ENCODE measurements around the gene LRRC61.
A peak's percentile ranks its signal among the peaks of the same experiment; 100 is the strongest.

The LRRC61 gene

DNA sequence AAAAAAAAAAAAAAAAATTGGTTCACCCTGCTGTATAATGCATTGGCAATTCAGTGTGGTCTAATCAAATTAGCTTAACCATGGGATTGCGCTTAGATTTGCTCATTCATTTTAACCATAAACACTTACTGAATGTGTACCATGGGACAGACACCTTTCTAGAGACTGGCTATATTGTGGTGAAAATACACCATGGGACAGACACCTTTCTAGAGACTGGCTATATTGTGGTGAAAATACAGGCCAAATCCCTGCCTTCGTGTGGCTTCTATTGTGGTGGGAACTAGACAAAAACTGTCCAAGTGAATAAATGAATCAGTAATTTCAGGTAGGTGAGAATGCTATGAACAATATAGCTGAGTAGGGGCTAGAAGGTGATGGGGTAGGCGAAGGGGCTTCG lies 35.3 kb downstream of the LRRC61 start:
- DNase-seq: no peak

DNA sequence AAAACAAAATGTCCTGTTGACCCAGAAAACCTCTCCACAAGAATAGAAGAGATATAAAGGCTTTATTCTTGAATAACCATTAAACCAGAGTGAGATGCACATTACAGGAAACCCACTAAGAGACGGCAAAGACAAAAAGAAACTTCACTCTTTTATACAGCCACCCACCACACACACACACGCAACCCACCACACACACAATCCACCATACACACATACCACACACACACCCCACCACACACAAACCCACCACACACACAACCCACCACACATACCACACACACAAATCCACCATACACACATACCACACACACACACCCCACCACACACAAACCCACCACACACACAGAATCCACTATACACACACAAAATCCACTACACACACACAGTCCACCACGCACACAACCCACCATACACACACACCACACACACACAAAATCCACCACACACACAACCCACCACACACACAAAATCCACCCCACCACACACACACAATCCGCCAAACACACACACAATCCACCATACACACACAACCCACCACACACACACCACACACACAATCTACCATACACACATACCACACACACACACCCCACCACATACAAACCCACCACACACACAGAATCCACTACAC lies 36.0 kb downstream of the LRRC61 start:
- DNase-seq: no peak

DNA sequence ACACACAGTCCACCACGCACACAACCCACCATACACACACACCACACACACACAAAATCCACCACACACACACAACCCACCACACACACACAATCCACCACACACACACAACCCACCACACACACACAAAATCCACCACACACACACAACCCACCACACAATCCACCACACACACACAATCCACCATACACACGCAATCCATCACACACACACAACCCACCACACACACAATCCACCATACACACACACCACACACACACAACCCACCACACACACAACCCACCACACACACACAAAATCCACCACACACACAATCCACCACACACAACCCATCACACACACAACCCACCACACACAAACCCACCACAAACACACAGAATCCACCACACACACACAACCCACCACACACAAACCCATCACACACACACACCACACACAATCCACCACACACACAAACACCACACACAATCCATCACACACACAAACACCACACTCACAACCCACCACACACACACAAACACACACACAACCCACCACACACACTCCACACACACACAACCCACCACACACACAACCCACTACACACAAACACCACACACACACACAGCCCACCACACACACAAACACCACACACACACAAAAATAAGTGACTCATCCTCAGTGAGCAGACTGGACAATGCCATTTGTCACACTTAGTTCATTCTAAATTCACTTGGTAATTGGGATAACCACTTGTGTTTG lies 36.6 kb downstream of the LRRC61 start:
- no peak for DNase-seq

DNA sequence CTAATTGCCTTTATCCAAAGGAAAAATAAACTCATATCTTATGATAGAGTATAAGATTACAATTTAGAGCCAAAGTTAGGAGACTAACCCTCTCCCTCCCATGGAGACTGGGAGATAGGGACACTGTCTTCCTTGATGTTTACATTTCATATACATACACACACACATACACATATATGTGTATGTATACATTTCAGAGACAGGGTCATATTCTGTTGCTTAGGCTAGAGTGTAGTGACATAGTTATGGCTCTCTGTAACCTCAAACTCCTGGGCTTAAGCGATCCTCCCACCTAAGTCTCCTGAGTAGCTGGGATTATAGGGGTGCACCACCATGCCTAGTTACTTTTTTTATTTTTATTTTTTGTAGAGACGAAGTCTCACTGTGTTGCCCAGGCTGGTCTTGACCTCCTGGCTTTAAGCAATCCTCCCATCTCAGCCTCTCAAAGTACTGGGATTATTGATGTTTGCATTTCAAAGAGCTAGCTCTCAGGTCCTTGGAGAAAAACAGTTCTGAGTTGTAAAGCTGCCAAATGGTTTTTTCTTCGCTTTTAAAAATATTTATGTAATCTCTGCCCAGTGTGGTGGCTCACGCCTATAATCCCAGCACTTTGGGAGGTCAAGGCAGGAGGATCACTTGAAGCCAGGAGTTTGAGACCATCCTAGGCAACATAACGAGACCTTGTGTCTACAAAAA lies 37.4 kb downstream of the LRRC61 start:
- DNase-seq: no peak

DNA sequence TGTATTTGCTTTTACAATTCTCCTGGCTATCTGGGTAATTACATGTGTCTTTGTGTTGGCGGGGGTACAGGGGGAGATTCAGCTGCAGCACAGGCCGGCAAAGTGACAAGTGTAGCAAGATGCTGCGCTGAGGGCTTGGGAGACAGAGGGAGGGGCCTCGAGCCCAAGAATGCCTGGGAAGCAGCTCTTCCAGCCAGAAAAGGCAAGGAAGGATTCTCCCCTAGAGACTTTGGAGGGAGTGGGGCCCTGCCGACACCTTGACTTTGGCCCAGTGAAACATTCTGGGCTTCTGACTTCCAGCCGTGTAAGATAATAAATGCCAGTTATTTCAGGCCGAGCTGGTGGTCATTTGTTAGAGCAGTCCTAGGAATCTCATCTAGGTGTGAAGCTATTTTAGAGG lies 38.2 kb downstream of the LRRC61 start:
- no peak for DNase-seq

DNA sequence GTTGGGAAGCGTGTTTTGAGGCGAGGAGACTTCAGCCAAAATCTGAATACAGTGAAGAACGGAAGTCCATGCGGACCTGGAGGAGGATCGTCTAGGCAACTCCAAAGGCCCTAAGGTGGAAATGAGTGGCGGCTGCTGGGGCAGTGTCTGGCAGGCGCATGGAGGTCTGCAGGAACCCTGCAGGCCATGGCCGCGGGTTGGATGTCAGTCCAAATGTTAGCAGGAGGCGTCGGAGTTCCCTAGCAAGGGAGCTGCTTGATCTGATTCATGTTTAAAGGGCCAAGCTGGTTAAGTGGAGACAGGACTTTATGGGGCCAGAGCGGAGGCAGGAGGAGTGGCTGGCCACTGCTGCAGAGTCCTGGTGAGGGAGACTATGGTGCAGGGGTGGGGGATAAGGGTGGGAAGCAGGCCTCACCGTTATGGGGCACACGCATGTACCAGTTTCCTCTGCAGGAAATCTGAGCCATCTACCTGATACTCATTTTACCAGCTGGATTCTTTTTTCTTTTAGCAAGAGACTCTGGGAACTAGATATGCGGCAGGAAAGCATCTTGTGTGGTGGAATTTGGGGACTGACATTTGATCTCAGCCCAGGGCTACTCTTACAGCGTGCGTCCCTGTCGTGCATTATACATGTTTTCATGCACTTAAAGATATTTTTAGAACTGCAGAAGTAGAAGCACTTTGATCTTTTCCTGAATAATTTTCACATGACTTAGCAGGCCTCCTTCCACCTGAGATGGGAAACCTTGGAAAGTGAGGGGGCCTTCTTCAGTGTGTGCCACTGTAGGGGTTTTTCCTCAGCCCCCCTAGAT lies 38.9 kb downstream of the LRRC61 start:
- no peak for DNase-seq

DNA sequence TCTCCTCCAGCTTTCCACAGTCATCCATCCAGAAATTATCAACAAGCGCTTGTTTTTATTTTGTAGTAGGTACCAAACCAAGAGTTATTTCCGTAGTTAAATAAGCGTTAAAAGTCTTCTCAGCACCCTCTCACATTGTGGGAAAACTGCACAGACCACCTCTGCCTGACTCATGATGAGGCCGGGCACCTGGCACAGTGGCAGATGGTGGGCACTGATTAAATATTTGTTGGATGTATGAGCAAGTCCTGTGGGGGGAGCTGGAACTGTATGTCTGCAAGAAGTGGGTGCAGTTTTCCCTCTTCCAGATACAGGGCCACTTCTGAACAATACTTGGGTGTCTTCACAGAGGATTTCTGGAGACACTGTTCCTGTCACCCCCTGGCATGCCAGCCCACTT lies 40.2 kb downstream of the LRRC61 start:
- DNase-seq: no peak

DNA sequence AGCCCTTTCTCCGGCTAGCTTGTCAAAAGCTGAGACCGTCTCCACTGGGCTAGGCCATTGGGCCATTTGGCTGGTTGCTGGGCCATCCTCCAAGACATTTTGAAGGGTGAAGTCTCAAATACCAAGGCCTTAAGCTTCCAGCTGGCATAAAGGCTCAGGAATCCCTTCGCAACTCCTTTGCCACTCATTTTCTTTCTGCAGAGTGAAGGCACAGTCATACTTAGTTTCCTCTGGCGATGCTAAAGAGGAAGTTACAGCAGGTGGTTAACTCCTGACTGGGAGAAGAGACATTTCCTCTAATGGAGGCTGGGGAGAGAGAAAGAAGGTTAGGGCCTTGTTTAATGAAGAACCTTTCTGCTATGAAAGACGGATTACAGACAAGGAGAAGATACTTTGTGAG lies 40.7 kb downstream of the LRRC61 start:
- no peak for DNase-seq

DNA sequence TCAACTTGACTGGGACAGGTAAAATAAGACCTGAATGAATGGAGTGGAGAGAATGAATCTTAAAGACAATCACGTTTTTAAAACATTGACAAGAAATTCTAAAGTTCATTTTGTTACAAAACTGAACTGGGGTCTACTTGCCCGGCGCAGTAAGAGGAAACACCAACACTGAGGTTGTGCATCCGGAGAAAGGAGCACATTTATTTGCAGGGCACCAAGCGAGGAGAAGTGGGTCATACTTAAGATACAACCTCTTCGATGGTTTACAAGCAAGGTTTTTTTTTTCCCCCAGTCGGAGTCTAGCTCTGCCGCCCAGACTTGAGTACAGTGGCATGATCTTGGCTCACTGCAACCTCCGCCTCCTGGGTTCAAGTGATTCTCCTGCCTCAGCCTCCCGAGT lies 42.0 kb downstream of the LRRC61 start:
- no peak for DNase-seq

DNA sequence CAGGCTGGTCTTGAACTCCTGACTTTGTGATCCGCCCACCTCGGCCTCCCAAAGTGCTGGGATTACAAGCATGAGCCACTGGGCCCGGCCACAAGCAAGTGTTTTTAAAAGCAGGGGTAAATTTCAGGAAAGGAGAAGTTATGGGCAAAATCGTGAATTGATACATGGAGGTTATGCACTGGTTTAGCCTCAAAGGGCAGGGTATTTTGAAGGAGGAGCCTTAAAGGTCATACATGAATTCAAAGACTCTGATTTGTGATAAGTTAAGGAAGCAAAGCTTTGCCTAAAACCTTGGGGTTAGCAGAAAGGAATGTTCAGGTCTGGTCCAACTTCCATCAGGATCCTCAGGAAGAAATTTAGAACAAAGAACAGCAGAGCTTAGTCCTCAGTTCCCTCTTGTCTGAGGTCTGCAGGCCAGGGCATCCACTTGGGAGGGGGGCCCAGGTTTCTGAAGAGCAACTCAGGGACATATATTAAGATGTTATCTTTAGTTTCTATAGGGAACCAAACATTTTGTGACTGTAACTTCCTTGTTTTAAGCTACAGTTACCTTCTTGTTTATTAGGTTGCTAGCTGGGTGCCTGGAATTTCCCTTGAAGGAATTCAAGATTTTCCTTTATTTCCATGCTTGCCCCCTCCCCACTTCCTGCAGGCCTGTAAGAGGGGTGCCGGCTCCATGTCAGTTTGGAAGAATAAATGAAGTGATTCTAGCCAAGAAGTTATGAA lies 42.7 kb downstream of the LRRC61 start:
- no peak for DNase-seq

DNA sequence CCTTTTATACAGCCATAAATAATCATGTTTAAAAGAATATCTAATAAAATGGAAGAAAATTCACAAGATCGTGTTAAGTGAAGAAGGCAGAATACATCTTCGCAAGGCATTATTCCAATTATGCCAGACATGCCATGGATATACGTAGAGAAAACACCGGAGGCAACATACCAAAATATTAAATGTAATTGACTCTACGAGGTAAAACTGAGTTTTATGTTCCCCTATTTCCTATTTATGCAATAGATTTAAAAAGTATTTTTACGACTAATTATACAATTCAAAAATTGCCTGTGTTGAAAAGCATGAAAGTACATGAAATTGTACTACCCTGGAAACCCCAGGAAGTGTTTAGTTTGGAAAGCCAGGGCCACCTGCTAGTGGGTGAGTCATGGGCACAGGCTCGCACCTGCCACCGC lies 44.5 kb downstream of the LRRC61 start:
- no peak for DNase-seq

DNA sequence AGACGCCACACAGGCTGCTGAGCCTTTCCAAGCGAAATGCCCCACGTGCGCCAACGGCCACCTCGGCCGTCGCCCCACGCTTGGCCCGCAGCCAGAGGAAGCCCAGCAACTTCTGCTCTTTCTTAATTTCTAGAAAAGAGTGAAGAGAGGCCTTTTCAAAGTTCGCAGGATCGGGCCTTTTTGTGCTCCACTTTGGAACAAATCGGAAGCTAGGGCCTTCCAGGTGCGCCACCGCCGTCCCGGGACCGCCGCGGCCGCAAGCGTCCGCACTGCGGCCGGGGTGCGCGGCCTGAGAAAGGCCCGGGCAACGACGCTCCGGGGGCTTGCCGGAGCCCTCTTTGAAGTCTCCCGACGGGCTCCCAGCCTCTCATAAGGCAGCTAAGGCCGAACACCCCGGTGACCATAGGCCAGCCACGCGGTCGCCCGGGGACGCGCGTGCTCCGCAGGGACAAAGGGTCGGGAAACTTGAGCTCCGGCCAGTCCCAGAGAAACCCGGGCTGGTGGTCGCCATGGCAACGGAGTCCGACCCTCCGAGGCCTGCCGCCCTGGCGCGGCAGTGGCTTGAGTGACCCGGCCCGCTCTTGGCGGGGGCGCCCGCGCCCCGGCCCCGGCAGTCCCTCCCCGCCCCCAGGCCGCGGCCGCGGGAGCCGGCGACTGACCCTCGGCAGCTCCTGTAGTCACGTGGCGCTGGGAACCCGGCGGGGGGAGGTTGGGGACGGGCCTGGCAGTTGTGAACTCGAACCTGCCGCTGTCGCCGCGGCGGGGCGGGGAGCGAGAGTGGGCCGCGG lies 45.1 kb downstream of the LRRC61 start, which contains the start of gene REPIN1:
TSS of gene REPIN1 (plus strand) at position 727 of the 788 bp plus-strand sequence. CDS start 890 bp downstream, outside the sequence.
- peak; percentile 81 for DNase-seq

DNA sequence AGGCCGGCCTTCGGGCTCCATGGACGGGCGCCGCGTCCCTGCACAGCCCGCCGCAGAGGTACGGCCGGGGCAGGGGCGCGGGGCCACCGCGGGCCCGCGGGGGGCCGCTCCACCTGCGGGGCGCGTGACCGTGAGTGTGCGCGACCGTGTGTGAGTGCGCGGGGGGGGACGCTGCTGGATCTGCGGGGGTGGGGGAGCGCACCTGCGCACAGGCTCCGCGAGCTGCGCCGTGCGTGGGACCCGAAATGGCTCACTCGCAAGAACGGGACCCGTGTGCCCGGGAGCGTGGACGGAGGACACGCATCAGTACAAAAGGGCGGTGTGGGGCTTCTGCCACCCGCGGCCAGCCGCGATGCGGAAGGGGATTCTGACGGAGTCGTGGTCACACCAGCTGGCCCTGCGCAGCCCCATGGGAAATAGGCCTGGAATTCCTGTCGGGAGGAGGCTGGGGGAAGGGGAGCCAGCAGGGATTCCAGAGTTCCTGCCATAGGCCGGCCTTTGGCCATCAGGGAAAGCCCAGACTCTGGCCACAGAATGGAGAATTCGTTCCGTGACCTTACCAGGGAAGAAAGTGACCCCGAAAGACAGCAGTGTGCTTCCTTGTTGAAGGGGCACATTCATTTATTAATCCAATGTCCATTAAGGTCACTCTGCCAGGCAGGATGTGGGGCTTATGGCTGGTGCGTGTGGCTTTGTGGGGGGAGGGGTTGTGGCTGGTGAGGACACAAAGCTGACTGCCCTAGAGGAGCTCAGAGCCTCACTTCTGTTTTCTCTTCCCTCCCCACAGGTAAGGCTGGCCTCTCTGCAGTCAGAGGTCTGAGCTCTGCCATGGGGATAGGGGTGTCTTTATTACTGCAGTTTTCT lies 46.0 kb downstream of the LRRC61 start:
- peak; percentile 64 for DNase-seq

DNA sequence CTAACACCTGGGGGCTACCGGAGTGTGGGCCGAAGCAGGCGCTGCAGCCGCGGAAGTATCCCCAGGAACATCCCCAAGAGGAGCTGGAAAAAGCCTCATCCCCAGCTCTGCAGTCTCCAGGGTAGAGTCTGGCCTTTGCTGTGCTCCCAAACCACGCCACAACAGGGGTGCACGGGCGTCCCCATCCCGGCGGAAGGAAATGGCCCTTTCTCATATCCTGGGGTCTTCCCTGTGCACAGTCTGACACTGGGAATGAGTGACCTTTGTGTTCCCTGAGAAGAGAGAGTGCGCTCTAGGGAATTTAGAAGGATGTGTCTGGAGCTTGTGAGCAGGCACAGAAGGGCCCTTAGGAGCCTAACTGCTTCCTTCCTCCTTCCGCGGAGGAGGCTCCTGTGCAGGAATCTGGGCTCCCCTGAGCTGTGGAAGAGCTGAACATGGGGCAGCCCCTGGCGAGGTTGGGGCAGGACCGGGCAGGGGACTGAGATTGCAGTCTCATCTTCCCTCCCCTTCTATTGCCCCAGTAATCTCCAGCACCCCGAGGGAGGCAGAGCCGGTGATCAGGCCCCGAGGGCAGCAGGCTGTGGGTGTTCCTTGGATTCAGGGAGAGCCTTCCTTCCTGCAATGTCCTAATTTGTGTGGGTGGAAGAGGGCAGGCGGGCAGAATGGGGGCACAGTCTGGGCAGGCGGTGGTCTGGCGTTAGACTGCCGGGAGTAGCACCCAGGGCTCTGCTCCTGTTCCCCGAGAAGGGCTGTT lies 46.8 kb downstream of the LRRC61 start:
- DNase-seq: no peak

DNA sequence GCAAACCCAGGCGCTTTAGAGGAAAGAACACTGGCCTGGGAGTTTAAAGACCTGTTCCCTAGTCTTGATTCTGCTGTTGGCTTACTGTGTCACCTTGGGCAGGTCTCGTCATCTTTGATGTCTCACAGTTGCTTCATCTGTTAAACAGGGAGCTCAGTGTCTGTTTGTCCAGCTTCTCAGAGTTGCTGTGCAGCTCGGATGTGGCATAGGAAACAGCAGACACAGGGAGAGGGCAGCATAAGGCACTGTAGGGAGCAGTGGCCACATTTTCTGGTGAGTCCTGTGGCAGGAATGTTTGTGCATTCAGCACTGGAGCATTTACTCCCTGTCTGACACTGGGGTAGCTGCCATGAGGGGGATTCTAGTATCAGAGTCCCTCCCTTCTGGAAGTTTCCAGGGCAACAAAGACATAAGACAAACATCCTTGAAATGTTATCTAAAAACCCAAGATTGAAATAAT lies 47.5 kb downstream of the LRRC61 start:
- DNase-seq: peak; percentile 43

DNA sequence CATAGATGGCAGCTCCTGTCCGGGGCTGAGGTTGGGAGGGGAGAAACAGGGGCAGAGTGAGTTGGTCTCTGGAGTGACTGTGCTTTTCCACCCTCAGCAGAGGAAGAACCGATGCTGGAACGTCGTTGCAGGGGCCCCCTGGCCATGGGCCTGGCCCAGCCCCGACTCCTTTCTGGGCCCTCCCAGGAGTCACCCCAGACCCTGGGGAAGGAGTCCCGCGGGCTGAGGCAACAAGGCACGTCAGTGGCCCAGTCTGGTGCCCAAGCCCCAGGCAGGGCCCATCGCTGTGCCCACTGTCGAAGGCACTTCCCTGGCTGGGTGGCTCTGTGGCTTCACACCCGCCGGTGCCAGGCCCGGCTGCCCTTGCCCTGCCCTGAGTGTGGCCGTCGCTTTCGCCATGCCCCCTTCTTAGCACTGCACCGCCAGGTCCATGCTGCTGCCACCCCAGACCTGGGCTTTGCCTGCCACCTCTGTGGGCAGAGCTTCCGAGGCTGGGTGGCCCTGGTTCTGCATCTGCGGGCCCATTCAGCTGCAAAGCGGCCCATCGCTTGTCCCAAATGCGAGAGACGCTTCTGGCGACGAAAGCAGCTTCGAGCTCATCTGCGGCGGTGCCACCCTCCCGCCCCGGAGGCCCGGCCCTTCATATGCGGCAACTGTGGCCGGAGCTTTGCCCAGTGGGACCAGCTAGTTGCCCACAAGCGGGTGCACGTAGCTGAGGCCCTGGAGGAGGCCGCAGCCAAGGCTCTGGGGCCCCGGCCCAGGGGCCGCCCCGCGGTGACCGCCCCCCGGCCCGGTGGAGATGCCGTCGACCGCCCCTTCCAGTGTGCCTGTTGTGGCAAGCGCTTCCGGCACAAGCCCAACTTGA lies 48.2 kb downstream of the LRRC61 start:
- DNase-seq: no peak

DNA sequence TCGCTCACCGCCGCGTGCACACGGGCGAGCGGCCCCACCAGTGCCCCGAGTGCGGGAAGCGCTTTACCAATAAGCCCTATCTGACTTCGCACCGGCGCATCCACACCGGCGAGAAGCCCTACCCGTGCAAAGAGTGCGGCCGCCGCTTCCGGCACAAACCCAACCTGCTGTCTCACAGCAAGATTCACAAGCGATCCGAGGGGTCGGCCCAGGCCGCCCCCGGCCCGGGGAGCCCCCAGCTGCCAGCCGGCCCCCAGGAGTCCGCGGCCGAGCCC lies 48.8 kb downstream of the LRRC61 start:
- no peak for DNase-seq

DNA sequence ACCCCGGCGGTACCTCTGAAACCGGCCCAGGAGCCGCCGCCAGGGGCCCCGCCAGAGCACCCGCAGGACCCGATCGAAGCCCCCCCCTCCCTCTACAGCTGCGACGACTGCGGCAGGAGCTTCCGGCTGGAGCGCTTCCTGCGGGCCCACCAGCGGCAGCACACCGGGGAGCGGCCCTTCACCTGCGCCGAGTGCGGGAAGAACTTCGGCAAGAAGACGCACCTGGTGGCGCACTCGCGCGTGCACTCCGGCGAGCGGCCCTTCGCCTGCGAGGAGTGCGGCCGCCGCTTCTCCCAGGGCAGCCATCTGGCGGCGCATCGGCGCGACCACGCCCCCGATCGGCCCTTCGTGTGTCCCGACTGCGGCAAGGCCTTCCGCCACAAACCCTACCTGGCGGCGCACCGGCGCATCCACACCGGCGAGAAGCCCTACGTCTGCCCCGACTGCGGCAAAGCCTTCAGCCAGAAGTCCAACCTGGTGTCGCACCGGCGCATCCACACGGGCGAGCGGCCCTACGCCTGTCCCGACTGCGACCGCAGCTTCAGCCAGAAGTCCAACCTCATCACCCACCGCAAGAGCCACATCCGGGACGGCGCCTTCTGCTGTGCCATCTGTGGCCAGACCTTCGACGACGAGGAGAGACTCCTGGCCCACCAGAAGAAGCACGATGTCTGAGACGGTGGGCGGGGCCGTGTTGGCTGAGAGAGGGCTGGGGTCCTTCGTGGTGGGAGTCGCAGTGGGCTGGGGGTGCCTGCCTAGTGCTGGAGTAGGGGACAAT lies 49.3 kb downstream of the LRRC61 start:
- no peak for DNase-seq

Measured in fibroblast of upper back skin (primary cell).